Muscle of back (tissue), 11 donors: ENCODE measurements around the gene BRICD5. TPM values are rescaled to one million over a fixed set of nuclear protein-coding genes. Genes with fewer than 3 reads are reported as not detected.
A peak's percentile ranks its signal among the peaks of the same experiment; 100 is the strongest.
"Not testable (repeated sequence)": the region's sequence is repeated elsewhere in the genome, so short reads cannot be mapped to it uniquely, and the experiment has no call there.

Experiments
- DNase-seq, 3 donors: peaks; one replicate each; pipeline versions ENCODE4 v3.0.0 to v3.0.0-alpha.2; 2013
- polyA plus RNA-seq, 10 donors: library from polyadenylated mRNA; unstranded; fragments of 120-200 nt; gene quantifications; one replicate each; pipeline ENCODE4 v1.2.1, GENCODE V29; 2013; ENCODE audit not compliant: insufficient read length in 10 of 10

The BRICD5 gene
- polyA plus RNA-seq, 10 donors: 3.5 to 8.0 (median 5.4) TPM

DNA sequence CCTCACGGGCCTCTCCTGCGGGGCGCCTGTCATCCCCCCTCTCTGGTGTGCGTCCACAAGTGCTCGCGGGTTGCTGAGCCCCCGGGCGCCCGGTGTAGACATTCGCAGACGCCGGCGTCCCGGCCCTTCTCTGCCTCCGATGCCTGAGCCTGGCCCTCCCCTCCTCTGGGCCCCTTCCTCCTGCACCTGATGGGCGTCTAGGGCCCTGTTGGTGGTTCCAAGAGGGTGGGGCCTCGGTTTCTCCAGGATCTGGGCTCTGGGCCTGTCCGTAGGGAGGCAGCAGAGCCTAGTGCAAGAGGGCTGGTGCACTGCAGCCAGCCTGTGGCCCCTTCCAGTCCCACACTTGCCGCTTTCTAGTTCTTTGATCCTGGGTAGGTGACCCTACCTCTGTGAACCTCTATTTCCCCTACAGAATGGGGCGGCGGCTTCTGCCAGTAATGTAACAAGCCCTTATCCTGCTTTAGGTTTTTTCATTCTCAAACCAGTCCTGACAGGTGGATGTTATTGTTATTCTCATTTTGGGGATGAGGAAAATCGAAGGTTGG lies 13.4 kb upstream of the BRICD5 start:
- DNase-seq: peak in 1 of 3 donors; percentile 66

DNA sequence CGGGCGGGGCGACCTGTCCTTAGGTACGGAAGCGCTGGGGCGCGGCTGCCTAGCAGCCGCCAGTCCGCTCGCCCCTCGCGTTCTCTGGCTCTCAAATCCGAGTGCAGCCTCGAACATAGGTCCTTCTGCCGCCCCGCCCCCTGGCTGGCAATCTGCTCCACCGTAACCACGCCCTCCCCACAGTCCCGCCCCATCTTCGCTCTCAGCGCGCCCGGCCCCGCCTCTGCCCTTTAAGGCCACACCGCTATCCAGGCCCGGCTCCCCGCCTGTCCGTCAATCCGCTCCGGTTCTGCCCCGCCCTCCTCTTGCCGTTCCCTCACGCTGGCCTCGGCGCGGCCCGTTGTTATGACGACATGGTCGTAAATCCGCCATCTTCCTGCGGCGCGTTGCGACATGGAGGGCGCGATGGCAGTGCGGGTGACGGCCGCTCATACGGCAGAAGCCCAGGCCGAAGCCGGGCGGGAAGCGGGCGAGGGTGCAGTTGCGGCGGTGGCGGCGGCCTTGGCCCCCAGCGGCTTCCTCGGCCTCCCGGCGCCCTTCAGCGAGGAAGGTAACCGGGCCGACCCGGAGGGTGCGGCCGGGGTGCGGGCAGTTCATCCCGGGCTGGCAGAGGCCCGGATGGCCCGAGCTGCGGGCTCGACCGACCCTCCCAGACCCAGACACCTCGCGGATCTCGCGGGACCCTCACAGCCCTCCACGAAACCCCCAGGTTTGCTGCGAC lies 12.7 kb upstream of the BRICD5 start, which contains the start of gene E4F1:
Gene E4F1, plus strand, starts transcription at position 371 of the 721 bp plus-strand sequence. Its CDS starts 23 bp downstream, at position 394.
- peak; percentile 99 for DNase-seq

DNA sequence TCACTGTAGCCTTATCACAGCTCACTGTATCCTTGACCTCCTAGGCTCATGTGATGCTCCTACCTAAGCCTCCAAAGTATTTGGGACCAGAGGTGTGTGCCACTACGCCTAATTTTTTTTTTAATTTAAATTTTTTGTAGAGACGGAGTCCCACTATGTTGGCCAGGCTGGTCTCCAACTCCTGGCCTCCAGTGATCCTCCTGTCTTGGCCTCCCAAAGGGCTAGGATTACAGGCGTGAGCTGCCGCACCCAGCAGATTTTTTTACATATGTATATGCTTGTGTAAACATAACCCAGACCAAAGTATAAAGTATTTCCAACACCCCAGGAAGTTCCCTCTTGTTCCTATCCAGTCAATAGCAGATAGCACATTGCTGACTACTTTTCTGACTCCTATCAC lies 5.7 kb upstream of the BRICD5 start:
- DNase-seq: no peak

DNA sequence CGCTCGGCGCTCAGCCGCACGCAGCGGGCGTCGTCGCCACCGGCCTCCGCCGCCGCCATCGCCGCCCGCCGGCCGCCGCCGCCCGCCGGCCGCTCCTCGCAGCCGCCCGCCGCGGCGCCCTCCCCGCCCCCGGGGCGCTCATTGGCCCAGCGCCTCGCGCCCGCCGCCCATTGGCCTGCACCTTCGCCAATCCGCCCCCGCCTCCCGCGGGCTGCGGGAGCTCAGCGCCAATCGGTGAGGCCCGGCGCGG lies 4.0 kb upstream of the BRICD5 start, which contains the start of gene PGP:
Gene PGP, minus strand, starts transcription at position 122 of the 250 bp plus-strand sequence. Its CDS starts 63 bp downstream, at position 59.
- DNase-seq: no peak

DNA sequence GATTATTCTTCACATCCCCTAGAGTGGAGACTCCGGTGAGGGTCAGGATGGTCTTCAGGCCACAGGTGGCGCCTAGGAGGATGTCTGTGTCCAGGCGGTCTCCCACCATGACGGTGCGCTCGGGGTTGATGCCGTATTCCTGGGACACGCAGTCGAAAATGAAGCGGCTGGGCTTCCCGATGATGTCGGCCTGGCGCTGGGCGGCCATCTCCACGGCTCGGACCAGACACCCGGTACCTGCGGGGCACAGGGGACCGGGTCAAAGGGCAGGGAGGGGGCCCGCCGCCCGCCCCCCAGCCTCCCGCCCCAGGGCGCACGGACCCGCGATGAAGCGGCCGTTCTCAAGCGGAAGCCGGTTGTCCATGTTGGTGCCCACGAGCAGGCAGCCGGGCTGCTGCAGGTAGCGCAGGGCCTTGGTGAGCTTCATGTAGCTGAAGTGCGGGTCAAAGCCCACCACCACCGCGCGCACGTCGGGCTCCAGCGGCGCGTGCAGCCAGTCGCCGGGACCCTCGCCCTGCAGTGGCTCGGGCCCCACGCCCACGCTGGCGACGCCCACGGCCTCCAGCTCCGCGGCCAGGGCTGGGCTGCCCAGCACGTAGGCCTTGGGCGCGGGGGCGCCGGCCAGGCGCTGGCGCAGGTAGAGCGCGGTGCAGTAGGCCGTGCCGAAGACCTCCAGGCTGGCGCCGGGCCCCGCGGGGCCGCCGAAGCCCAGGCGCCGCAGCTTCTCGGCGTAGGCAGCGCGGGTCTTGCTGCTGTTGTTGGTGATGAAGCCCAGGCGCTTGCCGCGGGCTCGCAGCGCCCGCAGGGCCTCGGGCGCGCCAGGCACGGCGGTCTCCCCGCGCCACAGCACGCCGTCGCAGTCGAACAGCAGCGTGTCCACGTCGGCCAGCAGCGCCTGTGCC lies 3.4 kb upstream of the BRICD5 start:
- no peak for DNase-seq

DNA sequence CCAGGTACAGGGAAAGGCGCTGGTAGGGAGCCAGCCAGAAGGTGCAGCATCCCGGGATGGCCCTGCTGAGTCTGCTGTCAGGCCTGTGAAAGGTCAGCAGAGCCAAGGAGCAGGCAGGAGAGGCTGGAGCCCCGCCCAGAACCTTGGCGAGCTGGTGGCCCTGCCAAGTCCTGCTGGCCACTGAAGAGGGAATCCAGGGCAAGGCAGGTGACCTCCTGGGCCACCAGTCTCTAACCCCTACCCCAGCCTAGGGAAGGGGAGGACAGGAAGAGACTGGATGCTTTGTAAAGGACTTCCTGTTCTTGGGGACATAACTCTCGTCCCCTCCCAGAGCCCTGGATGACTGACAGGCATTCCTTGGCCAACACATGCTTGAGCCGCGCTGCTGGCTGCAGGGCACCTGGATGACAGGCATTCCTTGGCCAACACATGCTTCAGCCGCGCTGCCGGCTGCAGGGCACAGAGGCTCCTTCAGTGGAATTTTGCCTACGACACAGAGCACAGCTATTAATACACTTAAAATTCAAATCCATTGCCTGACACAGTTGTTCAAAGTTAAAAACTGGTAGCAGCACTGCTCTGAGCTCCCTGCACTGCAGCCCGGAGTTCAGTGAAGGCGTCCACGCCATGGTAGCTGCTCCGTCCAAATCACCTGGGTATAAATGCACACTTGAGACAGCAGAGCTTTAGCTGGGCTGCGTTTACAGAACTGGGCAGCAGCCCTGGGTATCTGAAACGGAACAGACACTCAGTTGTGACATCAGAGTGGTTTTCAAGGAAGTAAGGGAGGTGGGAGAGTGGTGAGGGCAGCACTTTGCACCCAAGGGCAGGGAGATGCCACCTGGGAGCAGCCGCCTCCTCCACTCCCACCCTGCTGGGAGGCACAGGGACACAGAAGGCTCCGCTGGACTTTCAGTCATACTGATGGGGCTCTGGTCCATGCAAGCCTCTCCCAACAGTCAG lies 2.0 kb upstream of the BRICD5 start:
- peak; percentile 40 to 46 (median 43) for DNase-seq

DNA sequence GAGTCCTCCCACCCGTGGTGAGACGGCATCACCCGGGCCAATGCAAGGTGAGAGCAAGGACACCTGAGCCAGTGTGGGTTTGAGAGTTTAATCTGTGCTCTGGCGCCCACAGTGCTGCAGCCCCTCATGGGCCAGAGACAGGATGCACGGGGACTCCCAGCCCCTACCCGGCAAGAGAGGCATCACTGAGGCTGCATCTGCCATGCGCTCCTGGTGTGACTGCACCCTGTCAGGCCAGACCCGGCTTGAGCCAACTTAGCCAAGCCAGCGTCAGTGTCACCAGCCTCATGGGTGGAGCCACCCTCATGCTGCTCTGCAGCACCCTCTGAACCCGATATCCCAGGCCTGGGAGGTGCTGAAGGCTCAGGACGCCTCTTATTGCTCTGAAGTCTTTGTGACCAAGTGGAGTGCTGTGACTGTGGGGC lies 1.3 kb upstream of the BRICD5 start:
- DNase-seq: no peak

DNA sequence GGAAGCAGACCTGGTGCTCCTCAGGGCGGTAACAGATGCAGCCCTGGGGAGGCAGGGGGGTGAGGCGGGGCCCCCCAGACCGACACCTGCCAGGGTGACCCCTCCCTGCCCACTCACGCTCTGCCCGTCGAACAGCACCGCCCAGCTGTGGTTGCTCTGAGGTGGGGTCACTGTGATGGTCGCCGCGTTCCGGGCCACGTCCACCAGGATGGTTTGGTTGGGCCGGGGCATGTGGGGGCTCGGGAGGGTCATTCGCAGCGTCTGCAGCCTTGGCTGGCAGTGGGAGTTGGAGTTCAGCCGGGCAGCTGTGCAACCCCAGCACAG lies 692 bp downstream of the BRICD5 start:
- DNase-seq: no peak

DNA sequence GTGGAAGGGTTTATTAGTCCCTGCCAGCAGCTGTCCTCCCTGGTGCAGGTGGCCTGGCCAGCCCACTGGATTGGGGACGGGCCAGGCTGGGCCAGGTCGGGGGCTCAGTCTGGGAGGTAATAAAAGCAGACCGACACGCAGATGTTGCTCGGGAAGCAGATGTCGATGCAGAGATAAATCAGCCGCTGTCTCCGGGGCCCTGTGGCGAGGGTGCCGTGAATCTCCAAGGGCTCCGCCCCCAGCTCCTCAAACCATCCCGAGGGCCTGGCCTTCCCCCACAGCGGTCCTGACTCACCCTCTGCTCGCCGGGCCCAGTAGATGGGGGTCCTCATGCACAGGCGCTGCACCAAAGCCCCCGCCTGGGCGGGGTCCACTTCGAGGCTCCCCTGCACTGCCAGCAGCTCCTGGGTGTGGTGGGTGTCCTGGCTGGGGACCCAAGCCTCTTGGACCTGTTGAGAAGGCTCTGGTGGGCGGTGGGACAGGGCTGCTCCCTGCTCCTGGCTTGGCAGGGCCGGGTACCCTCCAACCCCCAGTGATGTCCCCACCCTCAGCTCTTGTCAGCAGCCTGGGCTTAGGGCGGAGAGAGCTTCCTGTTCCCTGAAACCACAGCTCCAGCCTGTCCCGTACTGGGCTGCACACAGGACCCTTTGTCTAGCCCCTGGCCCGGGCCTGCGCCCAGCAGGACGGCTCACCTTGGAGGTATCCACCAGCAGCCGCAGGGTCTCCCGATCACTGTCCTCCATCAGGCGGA lies 1.2 kb downstream of the BRICD5 start:
- no peak for DNase-seq

DNA sequence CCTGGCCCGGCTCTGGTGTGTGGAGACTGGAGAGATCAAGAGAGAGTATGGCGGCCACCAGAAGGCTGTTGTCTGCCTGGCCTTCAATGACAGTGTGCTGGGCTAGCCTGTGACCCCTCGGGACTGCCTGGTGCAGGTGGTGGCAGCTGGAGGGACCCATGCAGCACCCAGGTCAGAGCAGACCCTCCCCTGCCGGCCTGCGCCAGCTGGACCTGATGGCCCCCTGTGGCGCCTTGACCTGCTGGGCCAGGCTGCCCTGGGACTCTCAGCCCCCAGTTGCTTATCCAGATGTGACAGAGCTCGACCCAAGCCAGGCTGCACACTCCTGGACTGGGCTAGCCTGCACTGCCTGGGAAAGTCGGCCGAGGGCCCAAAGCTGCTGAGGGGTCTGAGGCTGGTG lies 1.9 kb downstream of the BRICD5 start:
- DNase-seq: no peak

DNA sequence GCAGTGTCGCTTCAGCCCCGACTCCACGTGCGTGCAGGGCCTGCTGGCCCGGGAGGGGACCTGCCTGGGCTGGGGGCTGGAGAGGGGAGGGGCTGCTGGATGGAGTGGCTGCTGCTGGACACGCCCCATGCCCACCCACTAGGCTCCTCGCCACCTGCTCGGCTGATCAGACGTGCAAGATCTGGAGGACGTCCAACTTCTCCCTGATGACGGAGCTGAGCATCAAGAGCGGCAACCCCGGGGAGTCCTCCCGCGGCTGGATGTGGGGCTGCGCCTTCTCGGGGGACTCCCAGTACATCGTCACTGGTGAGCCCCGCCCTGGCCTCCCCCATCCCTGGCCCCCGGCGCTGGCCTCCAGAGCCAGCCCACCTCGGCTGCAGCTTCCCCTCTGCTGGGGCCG lies 2.4 kb downstream of the BRICD5 start:
- DNase-seq: no peak

DNA sequence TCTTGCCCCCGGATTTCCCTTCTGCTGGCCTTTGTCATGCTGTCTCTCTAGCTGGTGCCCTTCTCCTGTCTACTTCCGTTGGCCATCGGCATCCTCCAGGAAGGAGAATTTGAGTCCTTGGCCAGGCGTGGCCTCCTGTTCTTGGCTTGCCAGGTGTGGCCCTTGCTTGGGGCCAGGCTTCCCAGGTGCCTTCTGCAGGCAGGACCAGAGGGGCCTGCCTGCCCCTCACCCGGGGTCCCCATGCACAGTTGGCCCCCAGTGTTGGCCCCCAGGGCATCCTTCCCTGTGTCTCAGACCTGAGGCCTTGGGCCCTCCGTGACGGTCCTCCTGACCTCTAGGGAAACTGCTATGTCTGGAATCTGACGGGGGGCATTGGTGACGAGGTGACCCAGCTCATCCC lies 2.8 kb downstream of the BRICD5 start:
- DNase-seq: no peak

DNA sequence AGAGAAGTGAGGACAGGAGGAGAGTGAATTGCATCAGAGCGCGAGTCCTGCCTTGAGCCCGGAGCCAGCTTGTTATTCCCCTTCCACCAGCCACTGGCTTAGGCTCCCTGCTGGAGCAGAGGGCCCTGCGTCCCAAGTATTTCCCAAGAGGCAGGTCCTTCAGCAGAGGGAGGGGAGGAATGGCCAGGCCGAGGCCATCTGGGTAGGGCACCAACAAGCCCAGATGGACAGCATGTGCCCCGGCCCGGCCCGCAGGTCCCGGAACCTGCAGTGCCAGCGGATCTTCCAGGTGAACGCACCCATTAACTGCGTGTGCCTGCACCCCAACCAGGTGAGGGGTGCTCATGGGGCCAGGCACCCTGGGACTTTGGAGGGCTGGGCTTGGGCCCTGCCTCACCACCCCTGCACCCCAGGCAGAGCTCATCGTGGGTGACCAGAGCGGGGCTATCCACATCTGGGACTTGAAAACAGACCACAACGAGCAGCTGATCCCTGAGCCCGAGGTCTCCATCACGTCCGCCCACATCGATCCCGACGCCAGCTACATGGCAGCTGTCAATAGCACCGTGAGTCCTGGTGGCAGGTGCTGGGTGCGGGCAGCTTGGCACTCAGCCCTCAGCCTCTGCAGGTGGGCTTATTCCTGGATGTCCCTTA lies 3.8 kb downstream of the BRICD5 start:
- no peak for DNase-seq

DNA sequence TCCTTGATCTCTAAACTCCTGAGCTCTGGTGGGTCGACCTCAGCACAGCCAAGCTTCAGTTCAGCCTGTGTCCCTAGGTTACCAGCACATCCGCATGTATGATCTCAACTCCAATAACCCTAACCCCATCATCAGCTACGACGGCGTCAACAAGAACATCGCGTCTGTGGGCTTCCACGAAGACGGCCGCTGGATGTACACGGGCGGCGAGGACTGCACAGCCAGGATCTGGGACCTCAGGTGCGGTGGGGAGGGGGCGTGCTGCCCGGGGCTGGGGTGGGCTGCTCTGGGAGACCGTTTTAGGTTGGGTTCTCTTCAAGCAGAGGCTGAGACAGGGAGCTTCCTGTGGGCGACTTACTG lies 4.3 kb downstream of the BRICD5 start:
- no peak for DNase-seq

DNA sequence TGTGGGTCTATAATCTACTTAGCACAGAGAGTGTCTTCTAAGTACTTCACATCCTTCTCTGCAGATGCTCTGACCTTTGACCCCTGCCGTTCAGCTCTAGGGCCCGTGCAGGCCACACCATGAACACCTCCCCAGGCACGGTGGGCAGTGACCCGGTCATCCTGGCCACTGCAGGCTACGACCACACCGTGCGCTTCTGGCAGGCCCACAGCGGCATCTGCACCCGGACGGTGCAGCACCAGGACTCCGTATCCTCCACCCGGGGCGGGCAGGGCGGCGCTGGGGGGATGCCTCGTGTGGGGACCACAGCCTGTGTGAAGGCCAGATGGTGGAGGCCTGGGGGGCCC lies 4.7 kb downstream of the BRICD5 start:
- DNase-seq: no peak

DNA sequence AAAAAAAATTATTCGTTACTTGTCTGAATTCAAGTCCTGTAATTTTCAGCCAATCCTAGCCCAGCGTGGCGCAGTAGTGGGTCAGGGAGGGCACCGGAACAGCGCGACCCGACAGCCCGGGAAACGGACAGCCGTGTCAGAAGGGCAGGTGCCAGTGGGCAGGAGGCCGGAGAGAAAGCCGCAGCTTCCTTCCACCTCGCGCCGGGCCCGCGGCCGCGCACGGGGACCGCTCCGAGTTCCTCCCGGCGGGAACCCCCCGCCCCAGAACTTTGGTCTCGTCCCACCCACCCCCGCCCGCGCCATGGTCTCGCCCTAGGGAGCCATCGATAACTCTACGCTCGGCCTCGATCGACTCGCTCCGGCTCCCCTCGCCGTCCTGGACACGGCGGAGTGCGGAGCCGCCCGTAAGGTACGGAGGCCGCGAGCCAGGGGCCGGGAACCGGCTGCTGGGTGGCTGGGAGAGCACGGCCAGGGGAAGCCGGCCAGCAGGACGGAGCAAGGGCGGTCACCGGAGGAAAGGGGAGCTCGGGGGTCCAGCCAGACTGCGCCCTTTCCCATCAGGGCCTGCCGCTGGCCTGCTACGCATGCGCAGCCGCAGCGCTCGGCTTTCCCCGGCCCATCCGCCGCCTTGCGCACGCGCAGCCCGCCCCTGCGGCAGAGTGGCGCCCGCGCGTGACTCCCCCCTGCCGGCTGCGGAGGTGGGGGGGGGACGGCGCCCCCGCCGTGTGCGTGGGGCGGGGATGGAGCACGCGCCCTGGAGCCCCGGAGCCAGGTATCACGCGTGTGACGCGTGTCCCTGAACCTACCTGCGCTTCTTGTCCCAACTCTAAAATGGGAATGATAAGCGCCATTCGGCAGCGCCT lies 5.3 kb downstream of the BRICD5 start, which contains the start of gene MLST8:
Gene MLST8, plus strand, starts transcription at position 351 of the 863 bp plus-strand sequence. CDS start 632 bp downstream, outside the sequence.
- DNase-seq: peak; percentile 85 to 98 (median 93)

DNA sequence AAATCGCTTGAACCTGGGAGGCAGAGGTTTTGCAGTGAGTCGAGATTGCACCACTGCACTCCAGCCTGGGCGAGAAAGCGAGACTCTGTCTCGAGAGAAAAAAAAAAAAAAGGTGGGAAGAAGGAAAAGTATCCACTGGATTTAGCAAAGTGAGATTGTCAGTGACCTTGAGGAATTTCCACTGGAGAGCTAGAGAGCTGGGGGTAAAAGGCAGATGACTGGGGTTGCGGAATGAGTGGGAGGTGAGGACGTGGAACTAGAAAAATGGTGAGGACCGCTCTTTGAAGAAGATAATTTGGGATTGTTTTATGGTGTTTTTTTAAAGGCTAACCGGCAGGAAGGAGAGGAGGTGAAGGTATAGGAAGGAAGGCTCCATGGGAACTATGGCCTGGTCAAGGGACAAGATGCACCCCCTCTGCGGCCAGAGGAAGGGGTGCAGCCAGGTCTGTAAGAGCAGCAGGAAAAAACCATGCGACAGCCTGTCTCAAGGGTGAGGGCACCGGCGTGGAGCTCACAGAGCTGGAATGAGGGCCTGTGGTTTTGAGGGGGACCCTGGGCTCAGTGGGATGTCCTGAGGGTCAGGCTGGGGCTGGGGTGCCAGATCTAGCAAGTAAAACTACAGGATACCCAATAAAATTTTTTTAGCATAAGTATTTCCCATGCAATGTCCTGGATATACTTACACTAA lies 6.1 kb downstream of the BRICD5 start:
- no peak for DNase-seq

DNA sequence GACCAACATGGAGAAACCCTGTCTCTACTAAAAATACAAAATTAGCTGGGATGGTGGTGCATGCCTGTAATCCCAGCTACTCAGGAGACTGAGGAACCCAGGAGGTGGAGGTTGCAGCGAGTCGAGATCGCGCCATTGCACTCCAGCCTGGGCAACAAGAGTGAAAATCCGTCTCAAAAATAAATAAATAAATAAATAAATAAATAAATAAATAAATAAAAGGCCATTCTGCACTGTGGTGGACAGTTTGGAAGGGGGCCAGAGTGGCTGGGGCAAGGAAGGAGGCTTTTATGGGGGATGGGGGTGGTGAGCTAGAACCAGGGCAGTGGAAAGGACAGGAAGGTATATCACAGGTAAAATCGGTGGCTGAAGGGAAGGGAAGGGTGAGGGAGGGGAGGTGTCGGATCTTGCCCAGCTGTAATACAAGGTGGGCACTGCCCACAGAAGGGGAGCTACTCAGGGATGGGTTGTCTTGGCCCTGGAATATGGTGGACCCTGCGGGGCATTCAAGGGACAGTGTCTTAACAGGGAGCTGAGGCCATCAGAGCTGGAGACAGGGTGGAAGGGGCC lies 7.5 kb downstream of the BRICD5 start:
- DNase-seq: not testable (repeated sequence)
